Regular cardiac myocyte (primary cell): ENCODE data around the gene TECTB. TPM values are rescaled to one million over a fixed set of nuclear protein-coding genes. Genes with fewer than 3 reads are reported as not detected.

ENCODE experiments used
- total RNA-seq: library from RNA; depleted of rRNA; stranded (reverse); fragments of >200 nt; gene quantifications from 2 replicates; pipeline ENCODE4 v1.2.3, GENCODE V29; 2014

The TECTB gene
- not detected in 2 replicates for total RNA-seq

DNA sequence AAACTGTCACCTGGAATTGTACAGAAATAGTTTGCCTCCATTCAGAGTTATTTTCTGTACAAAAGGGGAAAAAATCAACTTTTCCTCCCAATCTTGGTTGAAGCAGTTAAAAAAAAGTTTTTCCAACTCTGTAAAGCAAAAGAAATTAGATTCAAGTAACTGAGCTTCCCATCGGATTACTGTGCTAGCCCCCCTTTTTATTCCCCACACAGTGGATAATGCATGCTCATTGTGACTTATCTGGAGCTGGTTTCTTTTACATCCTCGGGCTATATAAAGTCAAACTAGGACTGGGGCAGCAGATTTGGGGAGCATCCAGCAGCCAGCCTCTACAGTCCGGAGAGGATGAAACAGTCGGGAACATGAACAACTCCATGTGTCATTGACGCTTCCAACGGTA lies at the start of gene TECTB:
Gene TECTB, plus strand, starts transcription at position 301 of the 400 bp plus-strand sequence. CDS start 335 bp downstream, outside the sequence.

Other genes starting within 250 kb of the TECTB start
- gene GPAM, start 99.6 kb upstream of the TECTB start, total RNA-seq, result 10.7 and 12.4 TPM in 2 replicates
- 0.96 and 2.3 TPM in 2 replicates for gene ACSL5, start 90.7 kb downstream of the TECTB start, total RNA-seq
- 26.2 and 33.9 TPM in 2 replicates for gene ZDHHC6, start 163.5 kb downstream of the TECTB start, total RNA-seq
- 25.9 and 29.3 TPM in 2 replicates for gene VTI1A, start 163.8 kb downstream of the TECTB start, total RNA-seq